Epithelial cell of proximal tubule (primary cell): Measurements from ENCODE around the gene HNRNPM. TPM values are rescaled to one million over a fixed set of nuclear protein-coding genes. Genes with fewer than 3 reads are reported as not detected.
A peak's percentile ranks its signal among the peaks of the same experiment; 100 is the strongest.

ENCODE experiments used
- DNase-seq: peaks from one replicate; pipeline ENCODE4 v3.0.0-alpha.2; 2011; ENCODE audit warnings: low read depth
- H3K4me3 ChIP-seq: 2 replicates; pipeline ENCODE4 v1.5.1; 2011; ENCODE audit warnings: low read depth, mild to moderate bottlenecking, low read length
- total RNA-seq: library from RNA; depleted of rRNA; stranded (reverse); fragments of >200 nt; gene quantifications from 2 replicates; pipeline ENCODE4 v1.2.3, GENCODE V29; 2015
- TF ChIP-seq, protein P1 (sequence below): conservative IDR thresholded peaks from 2 replicates; pipeline ENCODE4 v1.5.1; 2012; ENCODE audit warnings: low read depth, mild to moderate bottlenecking, low read length

Gene HNRNPM
- 134 and 169 TPM in 2 replicates for total RNA-seq

- DNase-seq: peak; percentile 42
- peak within 1 kb of the TSS; percentile 93 for H3K4me3 ChIP-seq
- TF ChIP-seq, protein P1, sequence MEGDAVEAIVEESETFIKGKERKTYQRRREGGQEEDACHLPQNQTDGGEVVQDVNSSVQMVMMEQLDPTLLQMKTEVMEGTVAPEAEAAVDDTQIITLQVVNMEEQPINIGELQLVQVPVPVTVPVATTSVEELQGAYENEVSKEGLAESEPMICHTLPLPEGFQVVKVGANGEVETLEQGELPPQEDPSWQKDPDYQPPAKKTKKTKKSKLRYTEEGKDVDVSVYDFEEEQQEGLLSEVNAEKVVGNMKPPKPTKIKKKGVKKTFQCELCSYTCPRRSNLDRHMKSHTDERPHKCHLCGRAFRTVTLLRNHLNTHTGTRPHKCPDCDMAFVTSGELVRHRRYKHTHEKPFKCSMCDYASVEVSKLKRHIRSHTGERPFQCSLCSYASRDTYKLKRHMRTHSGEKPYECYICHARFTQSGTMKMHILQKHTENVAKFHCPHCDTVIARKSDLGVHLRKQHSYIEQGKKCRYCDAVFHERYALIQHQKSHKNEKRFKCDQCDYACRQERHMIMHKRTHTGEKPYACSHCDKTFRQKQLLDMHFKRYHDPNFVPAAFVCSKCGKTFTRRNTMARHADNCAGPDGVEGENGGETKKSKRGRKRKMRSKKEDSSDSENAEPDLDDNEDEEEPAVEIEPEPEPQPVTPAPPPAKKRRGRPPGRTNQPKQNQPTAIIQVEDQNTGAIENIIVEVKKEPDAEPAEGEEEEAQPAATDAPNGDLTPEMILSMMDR: no peak
Observed at GRCh38 chr19:8444677-8445487, at the start of gene HNRNPM. HNRNPM (plus strand) TSS chr19:8444975; CDS start chr19:8444999, 24 bp downstream.

DNA sequence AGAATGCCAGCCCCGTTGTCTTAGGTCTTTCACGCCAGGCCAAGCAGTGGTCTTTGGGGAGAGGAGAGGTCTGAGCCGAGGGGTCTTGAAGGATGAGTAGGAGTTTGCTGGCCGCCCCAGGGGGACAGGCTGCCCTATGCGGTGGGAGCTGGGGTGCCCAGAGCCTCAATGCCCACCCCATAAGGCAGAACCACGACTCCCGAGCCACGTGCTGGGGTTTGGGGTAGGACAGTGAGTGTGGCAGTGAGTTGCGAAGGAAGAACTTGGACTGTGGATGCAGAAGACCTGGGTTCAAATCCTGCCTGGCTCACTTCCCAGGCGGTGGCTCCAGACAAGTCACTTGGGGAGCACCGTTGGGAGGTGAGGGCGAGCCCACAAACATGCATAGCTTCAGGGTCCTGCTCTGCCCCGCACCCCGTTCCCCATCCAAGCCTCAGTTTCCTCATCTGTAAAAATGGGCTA, 49.1 kb upstream of the HNRNPM start:
- no peak for DNase-seq
- no peak overlapping the region for H3K4me3 ChIP-seq
- TF ChIP-seq, protein P1: no peak

DNA sequence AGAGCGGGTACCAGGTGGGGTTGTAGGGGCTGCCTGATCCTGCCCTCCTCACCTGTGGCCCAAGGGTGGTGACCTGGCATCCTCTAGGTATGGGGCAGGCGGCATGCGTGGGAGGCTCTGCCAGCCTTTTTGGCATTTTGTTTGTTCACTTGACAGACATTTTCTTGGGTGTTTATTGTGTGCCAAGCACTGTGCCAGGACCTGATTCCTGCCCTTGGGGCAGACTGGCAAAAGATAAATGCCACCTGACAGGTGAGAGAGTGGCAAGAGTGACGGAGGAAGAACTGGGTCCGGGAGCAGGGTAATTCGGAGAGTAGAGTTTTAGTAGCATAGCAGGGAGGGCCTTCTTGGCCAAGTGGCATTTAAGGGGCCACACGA, 48.6 kb upstream of the HNRNPM start:
- no peak overlapping the region for H3K4me3 ChIP-seq
- DNase-seq: no peak
- TF ChIP-seq, protein P1: no peak

GRCh38 chr19:8396563-8397203, 48.1 kb upstream of the HNRNPM start:
- no peak for DNase-seq
- H3K4me3 ChIP-seq: no peak overlapping the region
- TF ChIP-seq, protein P1: peak; percentile 70

- no peak for DNase-seq
- H3K4me3 ChIP-seq: no peak overlapping the region
- TF ChIP-seq, protein P1: no peak
Observed at GRCh38 chr19:8397271-8397670, 47.5 kb upstream of the HNRNPM start.

GRCh38 chr19:8397746-8398310, 46.9 kb upstream of the HNRNPM start:
- H3K4me3 ChIP-seq: no peak overlapping the region
- TF ChIP-seq, protein P1: no peak
- no peak for DNase-seq
